GM12891 (cell line): ENCODE measurements around the gene OR2T5.
"Not testable (repeated sequence)": the region's sequence is repeated elsewhere in the genome, so short reads cannot be mapped to it uniquely, and the experiment has no call there.

Source experiments
- PAX5 ChIP-seq: IDR thresholded peaks from 2 replicates; pipeline ENCODE4 v1.6.1; 2011; ENCODE audit warnings: low read length, moderate library complexity, mild to moderate bottlenecking; ENCODE audit not compliant: insufficient read depth, severe bottlenecking
- POLR2A ChIP-seq: IDR thresholded peaks from 2 replicates; pipeline ENCODE4 v1.6.1; 2011; ENCODE audit warnings: low read depth, low read length, control low read depth
- POLR2AphosphoS5 ChIP-seq: IDR thresholded peaks from 2 replicates; pipeline ENCODE4 v1.6.1; 2011; ENCODE audit warnings: low read depth, low read length, control low read depth
- POU2F2 ChIP-seq: IDR thresholded peaks from 2 replicates; pipeline ENCODE4 v1.6.1; 2011; ENCODE audit warnings: low read depth, mild to moderate bottlenecking, control low read depth, low read length, moderate library complexity
- SPI1 ChIP-seq: IDR thresholded peaks from 2 replicates; pipeline ENCODE4 v1.6.1; 2011; ENCODE audit warnings: low read depth, low read length, control low read depth
- TAF1 ChIP-seq: IDR thresholded peaks from 2 replicates; pipeline ENCODE4 v1.6.1; 2011; ENCODE audit warnings: low read depth, low read length, control low read depth

DNA sequence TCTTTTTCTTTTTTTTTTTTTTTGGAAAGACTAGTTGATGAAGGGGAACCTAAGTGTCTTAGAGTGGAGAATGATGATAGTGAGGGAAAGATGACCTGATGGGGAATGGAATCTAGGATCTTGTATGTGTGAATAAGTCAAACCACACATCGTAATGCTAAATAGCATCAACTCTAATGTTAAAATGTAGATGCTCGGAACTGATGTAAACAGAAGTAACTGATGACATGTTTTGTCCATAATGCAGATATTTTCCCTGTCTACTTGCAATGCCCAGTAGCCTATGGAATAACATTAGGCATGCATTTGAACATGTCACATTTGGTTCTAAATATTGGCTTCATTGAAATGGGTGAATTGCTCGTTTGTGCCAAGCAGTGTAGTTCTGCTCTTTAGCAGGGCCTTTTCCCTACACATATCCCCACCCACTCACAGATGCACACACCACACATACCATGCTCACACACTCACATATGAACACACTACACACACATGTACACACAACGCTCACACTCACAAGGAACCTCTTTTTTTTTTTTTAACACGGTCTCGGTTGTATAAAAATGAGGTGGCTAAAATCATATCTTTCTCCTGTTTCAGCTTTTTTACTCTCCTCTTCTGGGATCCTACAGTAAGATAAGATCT, 38.4 kb upstream of the OR2T5 start:
- peak; percentile 44; the same call in 1 of the 2 replicates for TF ChIP-seq POLR2AphosphoS5
- not testable (repeated sequence) for TF ChIP-seq PAX5, SPI1, POU2F2, TAF1
- TF ChIP-seq POLR2A = peak; percentile 50; the same call in 1 of the 2 replicates
